GM18907 (cell line): ENCODE results near the gene TAX1BP3.

Source experiments
- ATAC-seq: cut with Tn5 transposase; IDR thresholded peaks from one replicate; pipeline ENCODE4 v1.9.1; 2021; ENCODE audit warnings: mild to moderate bottlenecking, moderate library complexity; ENCODE audit not compliant: unreplicated experiment

The TAX1BP3 gene

GRCh38 chr17:3688852-3689261, 20.5 kb upstream of the TAX1BP3 start:
- ATAC-seq = no peak

GRCh38 chr17:3688027-3688553, 19.7 kb upstream of the TAX1BP3 start:
- ATAC-seq = no peak

- no peak for ATAC-seq
Measured at GRCh38 chr17:3685174-3685573, 16.8 kb upstream of the TAX1BP3 start.

GRCh38 chr17:3683054-3683511, 14.7 kb upstream of the TAX1BP3 start:
- ATAC-seq = peak; percentile 53

GRCh38 chr17:3682033-3682432, 13.7 kb upstream of the TAX1BP3 start:
- no peak for ATAC-seq

- no peak for ATAC-seq
Measured at GRCh38 chr17:3681565-3681964, 13.2 kb upstream of the TAX1BP3 start.

- no peak for ATAC-seq
Measured at GRCh38 chr17:3681057-3681456, 12.7 kb upstream of the TAX1BP3 start.

- no peak for ATAC-seq
Measured at GRCh38 chr17:3679531-3680126, 11.3 kb upstream of the TAX1BP3 start.

GRCh38 chr17:3678821-3679530, 10.6 kb upstream of the TAX1BP3 start:
- no peak for ATAC-seq

- no peak for ATAC-seq
Measured at GRCh38 chr17:3678095-3678820, 9.9 kb upstream of the TAX1BP3 start.

- ATAC-seq = no peak
Measured at GRCh38 chr17:3675886-3676285, 7.5 kb upstream of the TAX1BP3 start.

GRCh38 chr17:3672571-3672970, 4.2 kb upstream of the TAX1BP3 start:
- ATAC-seq = no peak

- no peak for ATAC-seq
Measured at GRCh38 chr17:3669548-3669947, 1.2 kb upstream of the TAX1BP3 start.

GRCh38 chr17:3669085-3669347, 638 bp upstream of the TAX1BP3 start:
- ATAC-seq = peak; percentile 10

GRCh38 chr17:3667366-3668278, 756 bp downstream of the TAX1BP3 start:
- peak; percentile 11 for ATAC-seq

- no peak for ATAC-seq
Measured at GRCh38 chr17:3666516-3666915, 1.9 kb downstream of the TAX1BP3 start.

GRCh38 chr17:3665834-3666233, 2.5 kb downstream of the TAX1BP3 start:
- ATAC-seq = no peak

- ATAC-seq = no peak
Measured at GRCh38 chr17:3663102-3664011, 5.0 kb downstream of the TAX1BP3 start.

- ATAC-seq = no peak
Measured at GRCh38 chr17:3660311-3660891, 8.0 kb downstream of the TAX1BP3 start.
